ENCODE results near the gene RAB11FIP3. TPM values are rescaled to one million over a fixed set of nuclear protein-coding genes. Genes with fewer than 3 reads are reported as not detected.

Gene RAB11FIP3
- total and polyA plus RNA-seq, 10 of the 15 experiments (the other 5 are each of a cell fraction or from before 2014, with no cell fraction given), result 1.2 to 27.3 (median 7.7) TPM

DNA sequence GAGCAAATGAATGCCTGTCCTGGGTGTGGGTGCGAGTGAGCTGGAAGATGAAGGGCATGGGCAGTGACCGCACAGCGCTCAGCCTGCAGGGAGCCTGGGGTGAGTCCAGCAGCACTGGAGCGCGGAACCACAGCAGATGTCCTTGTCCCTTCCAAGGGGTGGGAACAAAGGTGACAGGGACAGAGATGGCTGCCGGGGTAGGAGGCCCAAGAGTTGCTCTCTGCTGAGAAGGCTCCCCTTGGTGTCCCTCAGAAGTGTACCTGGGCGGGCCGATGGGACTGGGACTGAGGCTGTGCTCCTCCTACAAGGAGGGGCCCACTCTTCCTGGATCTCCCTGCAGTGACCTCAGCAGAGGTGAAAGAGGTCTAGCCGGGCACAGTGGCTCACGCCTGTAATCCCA is 36.1 kb upstream of the RAB11FIP3 start (continued):
- TF ChIP-seq, protein P1, sequence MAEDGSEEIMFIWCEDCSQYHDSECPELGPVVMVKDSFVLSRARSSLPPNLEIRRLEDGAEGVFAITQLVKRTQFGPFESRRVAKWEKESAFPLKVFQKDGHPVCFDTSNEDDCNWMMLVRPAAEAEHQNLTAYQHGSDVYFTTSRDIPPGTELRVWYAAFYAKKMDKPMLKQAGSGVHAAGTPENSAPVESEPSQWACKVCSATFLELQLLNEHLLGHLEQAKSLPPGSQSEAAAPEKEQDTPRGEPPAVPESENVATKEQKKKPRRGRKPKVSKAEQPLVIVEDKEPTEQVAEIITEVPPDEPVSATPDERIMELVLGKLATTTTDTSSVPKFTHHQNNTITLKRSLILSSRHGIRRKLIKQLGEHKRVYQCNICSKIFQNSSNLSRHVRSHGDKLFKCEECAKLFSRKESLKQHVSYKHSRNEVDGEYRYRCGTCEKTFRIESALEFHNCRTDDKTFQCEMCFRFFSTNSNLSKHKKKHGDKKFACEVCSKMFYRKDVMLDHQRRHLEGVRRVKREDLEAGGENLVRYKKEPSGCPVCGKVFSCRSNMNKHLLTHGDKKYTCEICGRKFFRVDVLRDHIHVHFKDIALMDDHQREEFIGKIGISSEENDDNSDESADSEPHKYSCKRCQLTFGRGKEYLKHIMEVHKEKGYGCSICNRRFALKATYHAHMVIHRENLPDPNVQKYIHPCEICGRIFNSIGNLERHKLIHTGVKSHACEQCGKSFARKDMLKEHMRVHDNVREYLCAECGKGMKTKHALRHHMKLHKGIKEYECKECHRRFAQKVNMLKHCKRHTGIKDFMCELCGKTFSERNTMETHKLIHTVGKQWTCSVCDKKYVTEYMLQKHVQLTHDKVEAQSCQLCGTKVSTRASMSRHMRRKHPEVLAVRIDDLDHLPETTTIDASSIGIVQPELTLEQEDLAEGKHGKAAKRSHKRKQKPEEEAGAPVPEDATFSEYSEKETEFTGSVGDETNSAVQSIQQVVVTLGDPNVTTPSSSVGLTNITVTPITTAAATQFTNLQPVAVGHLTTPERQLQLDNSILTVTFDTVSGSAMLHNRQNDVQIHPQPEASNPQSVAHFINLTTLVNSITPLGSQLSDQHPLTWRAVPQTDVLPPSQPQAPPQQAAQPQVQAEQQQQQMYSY (CRISPR knock-in tag; IDR thresholded peaks at IDR 0.05), result no peak
- TF ChIP-seq ASH2L (IDR thresholded peaks at IDR 0.05; ENCODE audit: borderline replicate concordance, low read depth), result no peak
- no peak for TF ChIP-seq TCF3 (IDR thresholded peaks at IDR 0.05; ENCODE audit: borderline replicate concordance, insufficient read depth, low read depth, low read length)
- no peak for TF ChIP-seq CBX5 (IDR thresholded peaks at IDR 0.05; ENCODE audit: low read depth)
- TF ChIP-seq IKZF1 (conservative IDR thresholded peaks at IDR 0.05), result no peak

DNA sequence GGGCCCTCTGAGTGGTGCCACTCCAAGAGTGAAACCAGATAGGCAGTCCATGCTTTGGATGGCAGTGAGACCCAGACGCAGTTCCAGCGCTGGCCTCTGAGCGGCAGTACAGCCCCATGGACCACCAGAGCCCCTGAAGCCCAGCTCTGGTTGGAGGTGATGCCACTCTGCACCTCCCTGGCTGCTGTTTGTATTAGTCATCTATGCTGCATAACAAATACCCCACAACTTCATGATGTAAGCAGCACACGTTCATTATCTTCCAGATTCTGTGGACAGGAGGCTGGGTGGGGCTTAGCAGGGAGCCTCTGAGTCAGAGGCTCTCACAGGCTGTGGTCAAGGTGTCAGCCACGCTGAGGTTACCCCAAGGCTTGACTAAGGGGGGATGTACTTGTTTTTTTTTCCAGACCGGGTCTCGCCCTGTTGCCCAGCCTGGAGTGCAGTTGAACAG is 33.5 kb upstream of the RAB11FIP3 start:
- H3K4me3 ChIP-seq, result no peak overlapping the region
- H3K36me3 ChIP-seq (ENCODE audit: control insufficient read depth in 2 of 2, insufficient read depth in 2 of 2, low read length in 1 of 2), result no peaks in the 10 kb centered on the region
- intact Hi-C loops (cut with micrococcal nuclease; ENCODE audit: unreplicated experiment) (loop anchor here (10.0 kb wide), 2 partner anchors 103 to 273 kb away; partner anchors contain the start of gene RHOT2), in situ Hi-C loops (cut with MboI) (loop anchor here (10.0 kb wide), 1 partner anchor 273 kb away; the partner anchor contains the start of gene RHOT2)
- DNase-seq (ENCODE audit: low read depth, low spot score) (no peak), FAIRE-seq (no peak), ATAC-seq (peak; percentile 91)
- H3K9ac ChIP-seq (ENCODE audit: control insufficient read depth, insufficient read depth, low read length), result no peak overlapping the region
- no peaks in the 10 kb centered on the region; the same call in 2 of the 3 replicates for H3K9me3 ChIP-seq (replicated peaks; ENCODE audit: control insufficient read depth, insufficient read depth, low read length)
- H3K27ac ChIP-seq (ENCODE audit: control insufficient read depth, insufficient read depth), result no peak overlapping the region
- no peaks in the 10 kb centered on the region for H4K20me1 ChIP-seq (ENCODE audit: control insufficient read depth, insufficient read depth)
- no peaks in the 10 kb centered on the region; the same call in 1 of the 2 replicates for H3K79me2 ChIP-seq (ENCODE audit: control insufficient read depth, insufficient read depth, low read length)
- ChIA-PET CTCF (interaction anchor here (0.6 to 1.8 kb wide), 6 partner anchors 9 to 110 kb away, joined by 3 to 5 read pairs (median 3); partner anchors contain the start of gene DECR2), SMC1A (ENCODE audit: uncharacterized antibody, unreplicated experiment) (interaction anchor here (0.7 kb wide), 1 partner anchor 23 kb away, joined by 3 read pairs; no protein-coding TSS in a partner anchor), RAD21 (ENCODE audit: unreplicated experiment) (interaction anchor here (0.7 kb wide), 1 partner anchor 65 kb away, joined by 3 read pairs; no protein-coding TSS in a partner anchor), POLR2A (interaction anchor here (0.6 kb wide), 1 partner anchor 16 kb away, joined by 3 read pairs; no protein-coding TSS in a partner anchor)
- peaks cover 8% of the 10 kb centered on the region; the same call in 1 of the 2 replicates for H3K4me1 ChIP-seq (ENCODE audit: control insufficient read depth, insufficient read depth, low read length)
- no TSS peak for BruUV-seq (replicated peaks)
- WGBS (ENCODE audit: insufficient coverage, insufficient replicate concordance, low lambda C conversion rate, missing lambda C conversion rate), result 53% methylated on average over 7 of the region's 7 CpGs
- no peak overlapping the region for H2AFZ ChIP-seq (ENCODE audit: control insufficient read depth, low read depth, low read length)
- H3K27me3 ChIP-seq (replicated peaks in 1 of 2; ENCODE audit: control insufficient read depth in 2 of 2, insufficient read depth in 2 of 2, low read length in 1 of 2), result no peaks in the 10 kb centered on the region
- H3K4me2 ChIP-seq (ENCODE audit: control insufficient read depth, insufficient read depth), result no peak overlapping the region
- TF ChIP-seq ZNF217 (IDR thresholded peaks at IDR 0.05) (peak; percentile 49; the same call in 1 of the 2 replicates), EED (IDR thresholded peaks at IDR 0.05; ENCODE audit: low read depth) (no peak), SMC3 (IDR thresholded peaks at IDR 0.05; ENCODE audit: borderline replicate concordance, low read length) (peak; percentile 30; the same call in 1 of the 2 replicates), KAT2A (conservative IDR thresholded peaks at IDR 0.05; ENCODE audit: control insufficient read depth, low read depth, low read length) (no peak), CBX5 (IDR thresholded peaks at IDR 0.05; ENCODE audit: low read depth) (peak; percentile 64; the same call in 1 of the 2 replicates), SMARCA5 (IDR thresholded peaks at IDR 0.05) (peak; percentile 84), ATF7 (IDR thresholded peaks at IDR 0.05; ENCODE audit: low read depth) (peak; percentile 42; the same call in 1 of the 2 replicates), POU2F2 (IDR thresholded peaks at IDR 0.05; ENCODE audit: borderline replicate concordance, low read depth, low read length) (0 out of 3 replicates have a peak, but pooled peaks have one; percentile 23), IKZF1 (conservative IDR thresholded peaks at IDR 0.05) (0 out of 2 replicates have a peak, but pooled peaks have one; percentile 21), FOXM1 (IDR thresholded peaks at IDR 0.05; ENCODE audit: low read depth, low read length) (no peak), RAD21 (IDR thresholded peaks at IDR 0.05; ENCODE audit: insufficient read depth, low read depth, low read length) (peak; percentile 77), ZZZ3 (IDR thresholded peaks at IDR 0.05; ENCODE audit: control insufficient read depth, insufficient read length, low read depth) (no peak), HCFC1 (IDR thresholded peaks at IDR 0.05; ENCODE audit: low read length) (no peak), PAX5 (IDR thresholded peaks at IDR 0.05; ENCODE audit: borderline replicate concordance, low read depth, low read length) (no peak)
